B cell (primary cell): ENCODE results near the gene NOTCH1. TPM values are rescaled to one million over a fixed set of nuclear protein-coding genes. Genes with fewer than 3 reads are reported as not detected.

ENCODE experiments used
- ATAC-seq: fragments of 200-7000 bp; cut with Tn5 transposase; one replicate; pipeline ENCODE4 v1.10.0; 2021; ENCODE audit warnings: low read depth, mild to moderate bottlenecking, moderate number of reproducible peaks, moderate library complexity
- CTCF ChIA-PET: fragments of 350-600 bp; sonication (Branson Sonifier 250); formaldehyde crosslinking; loops from one replicate; lab custom pipeline; 2021; ENCODE audit warnings: antibody characterized with exemption, inconsistent platforms; lab: Charles Lee
- POLR2A ChIA-PET: fragments of 350-600 bp; sonication (Branson Sonifier 250); formaldehyde crosslinking; loops from one replicate; lab custom pipeline; 2021; ENCODE audit warnings: antibody characterized with exemption; lab: Charles Lee
- DNase-seq: peaks from one replicate; pipeline ENCODE4 v3.0.0; 2013
- H2AFZ ChIP-seq: 2 replicates; pipeline ENCODE4 v1.6.1; 2012; ENCODE audit warnings: mild to moderate bottlenecking, low read depth, low read length; ENCODE audit not compliant: insufficient read depth, poor library complexity, severe bottlenecking
- H3K27ac ChIP-seq, 2 donors: 1 replicate in 1 of 2; 2 replicates in 1 of 2; pipeline ENCODE4 v1.5.1; 2012 to 2013; ENCODE audit warnings: low read length in 2 of 2, mild to moderate bottlenecking in 2 of 2, moderate library complexity in 1 of 2
- H3K27me3 ChIP-seq, 4 experiments: fragments of 200-600 bp in 1 of 4; sonication (generic) in 1 of 4; replicated peaks in 1 of 4; 1 replicate in 2 of 4; 2 replicates in 2 of 4; pipeline versions ENCODE4 v1.6.1 to v1.7.0; 2013 to 2016; ENCODE audit warnings: low read length in 3 of 4, mild to moderate bottlenecking in 2 of 4, mixed read lengths in 1 of 4, moderate library complexity in 1 of 4; ENCODE audit not compliant: insufficient read depth in 4 of 4, control insufficient read depth in 3 of 4; ENCODE audit errors: control extremely low read depth in 1 of 4
- H3K36me3 ChIP-seq, 2 experiments: replicated peaks in 1 of 2; 1 replicate in 1 of 2; 2 replicates in 1 of 2; pipeline versions ENCODE4 v1.6.1 to v1.7.1; 2013; ENCODE audit warnings: low read length in 1 of 2; ENCODE audit not compliant: insufficient read depth in 2 of 2, control insufficient read depth in 1 of 2; ENCODE audit errors: control extremely low read depth in 1 of 2, extremely low read depth in 1 of 2
- H3K4me1 ChIP-seq, 2 donors: fragments of 200-600 bp in 1 of 2; sonication (generic) in 1 of 2; 1 replicate in 1 of 2; 2 replicates in 1 of 2; pipeline versions ENCODE4 v1.5.1 to v1.6.1; 2013 to 2017; ENCODE audit warnings: low read length in 2 of 2; ENCODE audit not compliant: control insufficient read depth in 2 of 2, insufficient read depth in 2 of 2
- H3K4me2 ChIP-seq: replicated peaks from 2 replicates; pipeline ENCODE3; 2012; ENCODE audit warnings: mild to moderate bottlenecking, low read depth, low read length; ENCODE audit not compliant: poor library complexity, severe bottlenecking
- H3K4me3 ChIP-seq, 5 experiments: fragments of 200-600 bp in 1 of 5; sonication (generic) in 1 of 5; 1 replicate in 3 of 5; 2 replicates in 2 of 5; pipeline versions ENCODE4 v1.5.1 to v1.7.0; 2011 to 2016; ENCODE audit warnings: low read length in 4 of 5, mild to moderate bottlenecking in 4 of 5, low read depth in 2 of 5, control low read depth in 1 of 5, moderate library complexity in 1 of 5; ENCODE audit not compliant: insufficient read depth in 1 of 5; ENCODE audit errors: control extremely low read depth in 1 of 5, extremely low read depth in 1 of 5
- H3K79me2 ChIP-seq: fragments of 200-600 bp; sonication (generic); one replicate; pipeline ENCODE4 v1.6.0; 2016; ENCODE audit warnings: low read length; ENCODE audit not compliant: control insufficient read depth, insufficient read depth
- H3K9ac ChIP-seq: fragments of 200-600 bp; sonication (generic); 2 replicates; pipeline ENCODE4 v1.6.1; 2017; ENCODE audit warnings: mild to moderate bottlenecking, low read length, moderate library complexity
- H3K9me3 ChIP-seq, 3 donors: one replicate each; pipeline versions ENCODE4 v1.6.1 to v1.7.1; 2013; ENCODE audit warnings: low read length in 2 of 3; ENCODE audit not compliant: control insufficient read depth in 2 of 3, insufficient read depth in 1 of 3; ENCODE audit errors: control extremely low read depth in 1 of 3
- H4K20me1 ChIP-seq: 2 replicates; pipeline ENCODE4 v1.6.0; 2012; ENCODE audit warnings: mild to moderate bottlenecking, low read length; ENCODE audit not compliant: insufficient read depth, control insufficient read depth, poor library complexity, severe bottlenecking
- H3K27ac Mint-ChIP-seq: one replicate; pipeline ENCODE4 v1.8.0; 2021; ENCODE audit warnings: mixed read lengths
- H3K27me3 Mint-ChIP-seq: one replicate; pipeline ENCODE4 v1.8.0; 2021; ENCODE audit warnings: mixed read lengths
- H3K4me1 Mint-ChIP-seq: one replicate; pipeline ENCODE4 v1.8.0; 2021; ENCODE audit warnings: mixed read lengths
- H3K4me3 Mint-ChIP-seq: one replicate; pipeline ENCODE4 v1.8.0; 2021; ENCODE audit warnings: mixed read lengths
- H3K9me3 Mint-ChIP-seq: one replicate; pipeline ENCODE4 v1.8.0; 2022; ENCODE audit warnings: mixed read lengths; ENCODE audit not compliant: insufficient read depth
- EZH2 ChIP-seq: IDR thresholded peaks from 2 replicates; pipeline ENCODE4 v1.6.1; 2012; ENCODE audit warnings: borderline replicate concordance, low read depth, mild to moderate bottlenecking, moderate library complexity, low read length; ENCODE audit not compliant: insufficient read depth, poor library complexity, severe bottlenecking
- WGBS: methylation state at CpG from one replicate; pipeline ENCODE4 v1.1.5; 2013; ENCODE audit warnings: missing lambda C conversion rate; ENCODE audit not compliant: insufficient coverage; 5-methylcytosine and 5-hydroxymethylcytosine counted together
- intact Hi-C: fragments of 100-400 bp; cut with micrococcal nuclease; formaldehyde crosslinking; loops from one replicate; pipeline ENCODE4 v1.10.0; 2022
- polyA plus RNA-seq: library from polyadenylated mRNA; depleted of rRNA; stranded (reverse); fragments of >200 nt; gene quantifications from 2 replicates; pipeline ENCODE4 v1.2.3, GENCODE V29; 2012
- total RNA-seq, 2 donors: library from RNA; stranded (reverse); fragments of 120-200 nt in 1 of 2; gene quantifications; 1 replicate in 1 of 2; 2 replicates in 1 of 2; pipeline versions ENCODE4 v1.2.3 to v1.2.4, GENCODE V29; 2013 to 2022
- TF ChIP-seq, protein P1 (sequence below): fragments of 200-600 bp; IDR thresholded peaks from one replicate; pipeline ENCODE4 v1.8.0; 2022; ENCODE audit warnings: antibody characterized with exemption, mild to moderate bottlenecking

NOTCH1 gene
- total and polyA plus RNA-seq, 2 donors (not counting 1 experiment from before 2014, with no cell fraction given), result 16.6 to 38.5 TPM

DNA sequence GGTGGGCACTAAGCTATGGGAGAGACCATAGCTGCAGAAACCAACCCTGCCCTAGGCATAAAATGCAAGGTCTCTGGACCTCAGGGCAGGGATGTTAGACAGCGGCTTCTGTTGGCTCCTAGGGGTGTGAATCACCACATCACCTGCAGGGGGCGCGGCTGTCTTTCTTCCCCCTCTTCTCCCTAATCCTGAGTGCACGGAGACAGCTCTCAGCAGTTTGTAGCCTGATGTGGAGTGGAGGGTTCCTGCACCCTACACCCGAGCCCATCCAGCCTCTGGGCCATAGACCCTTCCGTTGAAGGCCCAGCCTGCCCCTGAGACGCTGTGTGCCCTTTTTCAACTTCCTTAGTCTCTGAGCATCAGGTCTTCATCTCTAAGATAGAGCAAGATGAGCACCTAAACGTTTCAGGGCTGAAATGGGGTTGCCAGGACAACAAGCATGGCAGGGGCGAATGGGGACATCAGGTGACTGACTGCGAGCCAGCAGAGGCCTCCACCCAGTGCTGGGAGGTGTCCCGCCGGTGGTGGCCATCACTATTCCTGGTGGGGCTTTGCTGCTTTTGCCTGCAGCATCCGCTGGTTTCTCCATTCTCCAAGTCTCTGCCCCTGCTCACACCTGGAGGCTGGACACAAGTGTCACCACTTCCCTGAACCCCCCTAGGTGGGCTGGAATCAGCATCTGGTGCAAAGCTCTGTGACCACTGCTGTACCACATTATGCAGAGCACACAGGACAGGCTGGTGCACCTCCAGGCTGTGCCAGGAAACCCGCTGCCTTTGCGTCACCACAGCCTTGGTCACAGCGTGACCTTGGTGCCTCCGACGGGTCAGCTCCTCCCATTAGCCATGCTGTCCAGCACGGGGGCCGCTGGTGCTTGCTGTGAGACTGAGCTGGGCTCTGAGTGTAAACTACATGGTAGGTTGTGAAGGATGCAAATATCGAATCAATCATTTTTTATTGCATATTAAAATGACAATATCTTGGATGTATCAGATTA lies 60.5 kb downstream of the NOTCH1 start:
- ChIA-PET POLR2A (interaction anchor here (0.8 kb wide), 1 partner anchor 215 kb away, joined by 4 read pairs; no protein-coding TSS in a partner anchor), CTCF (interaction anchor here (0.6 to 9.0 kb wide), 16 partner anchors 13 to 256 kb away, joined by 3 to 153 read pairs (median 5); no protein-coding TSS in a partner anchor)
- peaks cover 21% of the 10 kb centered on the region for H3K79me2 ChIP-seq
- peaks cover 36% of the 10 kb centered on the region for H4K20me1 ChIP-seq
- H3K27ac ChIP-seq, result no peak overlapping the region
- no peak for ATAC-seq
- H3K27me3 ChIP-seq, result peaks cover 0 to 10% (median 2%) of the 10 kb centered on the region in 4 experiments
- H3K4me3 Mint-ChIP-seq, result peak overlapping the region; percentile 71
- peaks cover 24% of the 10 kb centered on the region for H3K4me1 Mint-ChIP-seq
- no peaks in the 10 kb centered on the region for H3K27me3 Mint-ChIP-seq
- peak overlapping the region; percentile 67 for H3K27ac Mint-ChIP-seq
- no peak overlapping the region for H3K9ac ChIP-seq
- H3K4me2 ChIP-seq, result peak overlapping the region; percentile 99
- WGBS, result 55% methylated on average over 14 of the region's 21 CpGs
- no peak overlapping the region for H2AFZ ChIP-seq
- H3K36me3 ChIP-seq, result no peaks in the 10 kb centered on the region
- intact Hi-C loops, result no loop called here
- no peaks in the 10 kb centered on the region for H3K9me3 ChIP-seq
- H3K4me3 ChIP-seq, result no peak overlapping the region
- TF ChIP-seq EZH2, result no peak
- TF ChIP-seq, protein P1, sequence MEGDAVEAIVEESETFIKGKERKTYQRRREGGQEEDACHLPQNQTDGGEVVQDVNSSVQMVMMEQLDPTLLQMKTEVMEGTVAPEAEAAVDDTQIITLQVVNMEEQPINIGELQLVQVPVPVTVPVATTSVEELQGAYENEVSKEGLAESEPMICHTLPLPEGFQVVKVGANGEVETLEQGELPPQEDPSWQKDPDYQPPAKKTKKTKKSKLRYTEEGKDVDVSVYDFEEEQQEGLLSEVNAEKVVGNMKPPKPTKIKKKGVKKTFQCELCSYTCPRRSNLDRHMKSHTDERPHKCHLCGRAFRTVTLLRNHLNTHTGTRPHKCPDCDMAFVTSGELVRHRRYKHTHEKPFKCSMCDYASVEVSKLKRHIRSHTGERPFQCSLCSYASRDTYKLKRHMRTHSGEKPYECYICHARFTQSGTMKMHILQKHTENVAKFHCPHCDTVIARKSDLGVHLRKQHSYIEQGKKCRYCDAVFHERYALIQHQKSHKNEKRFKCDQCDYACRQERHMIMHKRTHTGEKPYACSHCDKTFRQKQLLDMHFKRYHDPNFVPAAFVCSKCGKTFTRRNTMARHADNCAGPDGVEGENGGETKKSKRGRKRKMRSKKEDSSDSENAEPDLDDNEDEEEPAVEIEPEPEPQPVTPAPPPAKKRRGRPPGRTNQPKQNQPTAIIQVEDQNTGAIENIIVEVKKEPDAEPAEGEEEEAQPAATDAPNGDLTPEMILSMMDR, result peak; percentile 84
- no peaks in the 10 kb centered on the region for H3K9me3 Mint-ChIP-seq
- H3K4me1 ChIP-seq, result peaks cover 25 to 32% of the 10 kb centered on the region in 2 donors
- peak; percentile 87 for DNase-seq
